Measurements from ENCODE around the gene SPINT4. TPM values are rescaled to one million over a fixed set of nuclear protein-coding genes. Genes with fewer than 3 reads are reported as not detected.

Gene SPINT4
- total and polyA plus RNA-seq, 2 experiments from 2014 or later: not detected

- Mint-ChIP-seq H3K27ac (no peak overlapping the region), H3K4me1 (no peaks in the 10 kb centered on the region; the same call in 2 of the 3 replicates), H3K4me3 (no peak overlapping the region), H3K36me3 (ENCODE audit: low read depth) (peaks cover 46% of the 10 kb centered on the region), H3K27me3 (ENCODE audit: insufficient read depth, low read depth, poor library complexity) (no peaks in the 10 kb centered on the region), H3K9me3 (peaks cover 61% of the 10 kb centered on the region)
- Histone ChIP-seq H4K20me1 (replicated peaks; ENCODE audit: insufficient read depth) (no peaks in the 10 kb centered on the region), H3K9me2 (ENCODE audit: insufficient read depth) (no peaks in the 10 kb centered on the region; the same call in 1 of the 2 replicates), H3K4me1 (ENCODE audit: insufficient read depth) (no peaks in the 10 kb centered on the region), H3K79me2 (replicated peaks; ENCODE audit: insufficient read depth) (no peaks in the 10 kb centered on the region), H3K4me3 (no peak overlapping the region), H3K27me3 (ENCODE audit: insufficient read depth) (no peaks in the 10 kb centered on the region), H2AFZ (no peak overlapping the region), H3F3A (replicated peaks; ENCODE audit: low read depth) (no peaks in the 10 kb centered on the region), H3K4me2 (no peak overlapping the region), H3K36me3 (ENCODE audit: insufficient read depth) (peaks cover 21% of the 10 kb centered on the region), H3K27ac (ENCODE audit: low read depth) (no peak overlapping the region)
- ATAC-seq: no peak
- DNase-seq (ENCODE audit: low spot score): no peak
- TF ChIP-seq REST (IDR thresholded peaks at IDR 0.05; ENCODE audit: unreplicated experiment) (no peak), ZNF462 (CRISPR knock-in tag; IDR thresholded peaks at IDR 0.05) (no peak), EZH2phosphoT487 (IDR thresholded peaks at IDR 0.05; ENCODE audit: unreplicated experiment) (no peak), POLR2AphosphoS5 (IDR thresholded peaks at IDR 0.05; ENCODE audit: low read depth) (no peak), NANOG (IDR thresholded peaks at IDR 0.05; ENCODE audit: borderline replicate concordance) (no peak), CREB1 (CRISPR knock-in tag; IDR thresholded peaks at IDR 0.05; ENCODE audit: low read depth) (no peak), EZH2 (IDR thresholded peaks at IDR 0.05; ENCODE audit: low read depth, unreplicated experiment) (no peak), STAT1 (IDR thresholded peaks at IDR 0.05; ENCODE audit: unreplicated experiment) (no peak), ZNF331 (CRISPR knock-in tag; IDR thresholded peaks at IDR 0.05; ENCODE audit: low read depth) (no peak)
These were observed 10.1 kb downstream of the SPINT4 start for GRCh38 chr20:45732199-45732598.
